ENCODE measurements around the gene SLC38A3. TPM values are rescaled to one million over a fixed set of nuclear protein-coding genes. Genes with fewer than 3 reads are reported as not detected.

Gene SLC38A3
- total and polyA plus RNA-seq, 2 donors (not counting 3 experiments of a cell fraction or from before 2014, with no cell fraction given), result 0.60 to 1.1 TPM

GRCh38 chr3:50164984-50165909, 39.8 kb upstream of the SLC38A3 start:
- Histone ChIP-seq H3K9ac (replicated peaks; ENCODE audit: extremely low read depth, insufficient read depth, low read length) (peak overlapping the region; percentile 17), H4K20me1 (replicated peaks; ENCODE audit: control insufficient read depth, extremely low read depth, insufficient read depth, low read length) (no peaks in the 10 kb centered on the region), H3K79me2 (ENCODE audit: control insufficient read depth, insufficient read depth, low read length) (peaks cover 59% of the 10 kb centered on the region), H3K4me3 (replicated peaks in 1 of 3; ENCODE audit: insufficient read depth in 1 of 3, low read depth in 1 of 3, low read length in 3 of 3) (no peak overlapping the region), H3K9me3 (replicated peaks; ENCODE audit: control insufficient read depth, insufficient read depth, low read length) (no peaks in the 10 kb centered on the region), H3K9me1 (replicated peaks; ENCODE audit: control insufficient read depth, extremely low read depth, insufficient read depth, low read length) (no peaks in the 10 kb centered on the region), H3K27ac (ENCODE audit: insufficient read depth, low read depth, low read length) (peak overlapping the region; percentile 99), H3K27me3 (ENCODE audit: control insufficient read depth in 2 of 2, insufficient read depth in 2 of 2, low read length in 2 of 2) (no peaks in the 10 kb centered on the region), H2AFZ (ENCODE audit: low read depth, low read length) (no peak overlapping the region), H3K4me1 (ENCODE audit: control insufficient read depth, extremely low read depth, insufficient read depth, low read length) (peaks cover 98% of the 10 kb centered on the region), H3K4me2 (ENCODE audit: insufficient read depth, low read length) (peak overlapping the region; percentile 6), H3K36me3 (ENCODE audit: control insufficient read depth in 2 of 2, extremely low read depth in 1 of 2, insufficient read depth in 2 of 2, low read length in 2 of 2) (peaks cover 0 to 9% of the 10 kb centered on the region in 2 experiments)
- dilution Hi-C loops (cut with MboI; ENCODE audit: extremely low pct_ligation_motif_present, low sequenced_read_pairs) (no loop called here), intact Hi-C loops (cut with micrococcal nuclease) (loop anchor here (5.0 kb wide), 1 partner anchor 358 kb away; no protein-coding TSS in a partner anchor)
- DNase-seq (ENCODE audit: low read depth, low spot score) (peak; percentile 45), FAIRE-seq (peak; percentile 15)
- TF ChIP-seq GATA2 (IDR thresholded peaks at IDR 0.05; ENCODE audit: insufficient read depth, insufficient read length, low read depth, low read length), result no peak
- POLR2A ChIA-PET, result interaction anchor here (2.6 kb wide), 1 partner anchor 9 kb away, joined by 10 read pairs; no protein-coding TSS in a partner anchor
- CTCF ChIA-PET, result interaction anchor here (0.9 to 2.6 kb wide), 8 partner anchors 9 to 158 kb away, joined by 3 to 19 read pairs (median 5); no protein-coding TSS in a partner anchor
- BruUV-seq (replicated peaks), result no TSS peak

DNA sequence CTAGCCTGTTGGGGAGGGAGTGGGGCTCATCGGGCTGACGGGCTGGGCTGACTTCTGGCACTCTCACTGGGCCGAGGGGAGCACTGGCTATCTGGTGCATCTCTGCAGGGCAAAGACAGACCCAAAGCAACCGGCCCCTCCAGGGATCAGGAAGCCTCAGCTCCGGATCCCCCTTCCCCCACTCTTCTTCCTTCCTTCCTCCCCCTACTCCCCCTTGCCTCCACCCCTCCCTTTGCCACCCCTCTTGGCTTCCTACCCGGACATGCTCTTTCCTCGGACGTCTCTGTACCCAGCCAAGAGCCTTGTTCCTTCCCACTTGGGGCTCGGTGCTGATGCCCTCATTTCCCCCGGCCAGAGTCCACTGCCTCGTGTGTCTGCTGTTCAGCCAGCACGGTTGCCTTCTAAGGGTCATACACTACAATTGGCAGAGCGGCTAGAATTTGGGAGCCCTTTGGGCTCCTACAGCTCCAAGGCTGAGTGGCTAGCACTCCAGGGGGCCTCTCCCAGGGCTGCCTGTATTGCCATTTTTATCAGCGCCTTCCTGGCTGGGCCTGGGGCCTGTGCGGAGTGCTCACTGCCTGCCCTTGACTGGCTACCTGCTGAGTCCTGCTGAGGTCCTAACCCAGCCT, 39.0 kb upstream of the SLC38A3 start:
- peak overlapping the region in 1 of 3 experiments; percentile 12 for H3K4me3 ChIP-seq (replicated peaks in 1 of 3; ENCODE audit: insufficient read depth in 1 of 3, low read depth in 1 of 3, low read length in 3 of 3)
- TF ChIP-seq, protein P1, sequence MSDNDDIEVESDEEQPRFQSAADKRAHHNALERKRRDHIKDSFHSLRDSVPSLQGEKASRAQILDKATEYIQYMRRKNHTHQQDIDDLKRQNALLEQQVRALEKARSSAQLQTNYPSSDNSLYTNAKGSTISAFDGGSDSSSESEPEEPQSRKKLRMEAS (IDR thresholded peaks at IDR 0.05; ENCODE audit: insufficient read depth, insufficient read length), result no peak
- peak; percentile 7 for TF ChIP-seq MYC (IDR thresholded peaks at IDR 0.05; ENCODE audit: low read depth, low read length)
- TF ChIP-seq POLR2AphosphoS5 (IDR thresholded peaks at IDR 0.05; ENCODE audit: insufficient read depth, low read depth, low read length), result peak; percentile 74
- peak; percentile 79 for TF ChIP-seq GATA2 (IDR thresholded peaks at IDR 0.05; ENCODE audit: insufficient read depth, insufficient read length, low read depth, low read length)
- peak; percentile 6 for TF ChIP-seq FOS (IDR thresholded peaks at IDR 0.05; ENCODE audit: borderline replicate concordance, insufficient read depth, low read length)
- peak; percentile 64 for TF ChIP-seq POLR2A (IDR thresholded peaks at IDR 0.05; ENCODE audit: low read depth, low read length)
- no peaks in the 10 kb centered on the region for H4K20me1 ChIP-seq (replicated peaks; ENCODE audit: control insufficient read depth, extremely low read depth, insufficient read depth, low read length)
- peaks cover 97% of the 10 kb centered on the region for H3K4me1 ChIP-seq (ENCODE audit: control insufficient read depth, extremely low read depth, insufficient read depth, low read length)
- no peak overlapping the region for H2AFZ ChIP-seq (ENCODE audit: low read depth, low read length)
- no peaks in the 10 kb centered on the region for H3K9me1 ChIP-seq (replicated peaks; ENCODE audit: control insufficient read depth, extremely low read depth, insufficient read depth, low read length)
- CTCF ChIA-PET, result interaction anchor here (0.9 to 2.6 kb wide), 6 partner anchors 10 to 157 kb away, joined by 3 to 19 read pairs (median 4); no protein-coding TSS in a partner anchor
- peak overlapping the region; percentile 42 for H3K4me2 ChIP-seq (ENCODE audit: insufficient read depth, low read length)
- H3K9me3 ChIP-seq (replicated peaks; ENCODE audit: control insufficient read depth, insufficient read depth, low read length), result no peaks in the 10 kb centered on the region
- peak; percentile 60 for DNase-seq (ENCODE audit: low read depth, low spot score)
- no peaks in the 10 kb centered on the region for H3K27me3 ChIP-seq (ENCODE audit: control insufficient read depth in 2 of 2, insufficient read depth in 2 of 2, low read length in 2 of 2)
- H3K27ac ChIP-seq (ENCODE audit: insufficient read depth, low read depth, low read length), result peak overlapping the region; percentile 99
- H3K79me2 ChIP-seq (ENCODE audit: control insufficient read depth, insufficient read depth, low read length), result peaks cover 61% of the 10 kb centered on the region
- intact Hi-C loops (cut with micrococcal nuclease), result loop anchor here (2.0 to 5.0 kb wide), 2 partner anchors 157 to 359 kb away; partner anchors contain the start of gene HYAL2
- POLR2A ChIA-PET, result interaction anchor here (2.6 kb wide), 1 partner anchor 10 kb away, joined by 10 read pairs; no protein-coding TSS in a partner anchor
- dilution Hi-C loops (cut with MboI; ENCODE audit: extremely low pct_ligation_motif_present, low sequenced_read_pairs), result no loop called here
- peaks cover 0 to 9% of the 10 kb centered on the region in 2 experiments for H3K36me3 ChIP-seq (ENCODE audit: control insufficient read depth in 2 of 2, extremely low read depth in 1 of 2, insufficient read depth in 2 of 2, low read length in 2 of 2)
- FAIRE-seq, result peak; percentile 91
- BruUV-seq (replicated peaks), result no TSS peak
- H3K9ac ChIP-seq (replicated peaks; ENCODE audit: extremely low read depth, insufficient read depth, low read length), result peak overlapping the region; percentile 67
